Measurements from ENCODE around the gene ADRA2B.

- TF ChIP-seq EP300 (IDR thresholded peaks at IDR 0.05): no peak
- TF ChIP-seq, protein P1, sequence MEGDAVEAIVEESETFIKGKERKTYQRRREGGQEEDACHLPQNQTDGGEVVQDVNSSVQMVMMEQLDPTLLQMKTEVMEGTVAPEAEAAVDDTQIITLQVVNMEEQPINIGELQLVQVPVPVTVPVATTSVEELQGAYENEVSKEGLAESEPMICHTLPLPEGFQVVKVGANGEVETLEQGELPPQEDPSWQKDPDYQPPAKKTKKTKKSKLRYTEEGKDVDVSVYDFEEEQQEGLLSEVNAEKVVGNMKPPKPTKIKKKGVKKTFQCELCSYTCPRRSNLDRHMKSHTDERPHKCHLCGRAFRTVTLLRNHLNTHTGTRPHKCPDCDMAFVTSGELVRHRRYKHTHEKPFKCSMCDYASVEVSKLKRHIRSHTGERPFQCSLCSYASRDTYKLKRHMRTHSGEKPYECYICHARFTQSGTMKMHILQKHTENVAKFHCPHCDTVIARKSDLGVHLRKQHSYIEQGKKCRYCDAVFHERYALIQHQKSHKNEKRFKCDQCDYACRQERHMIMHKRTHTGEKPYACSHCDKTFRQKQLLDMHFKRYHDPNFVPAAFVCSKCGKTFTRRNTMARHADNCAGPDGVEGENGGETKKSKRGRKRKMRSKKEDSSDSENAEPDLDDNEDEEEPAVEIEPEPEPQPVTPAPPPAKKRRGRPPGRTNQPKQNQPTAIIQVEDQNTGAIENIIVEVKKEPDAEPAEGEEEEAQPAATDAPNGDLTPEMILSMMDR (IDR thresholded peaks at IDR 0.05): no peak
These were observed 4.4 kb downstream of the ADRA2B start for GRCh38 chr2:96111823-96112500.

Measured in gastroesophageal sphincter (tissue), 3 donors.